ENCODE measurements around the gene TXNRD2.

DNA sequence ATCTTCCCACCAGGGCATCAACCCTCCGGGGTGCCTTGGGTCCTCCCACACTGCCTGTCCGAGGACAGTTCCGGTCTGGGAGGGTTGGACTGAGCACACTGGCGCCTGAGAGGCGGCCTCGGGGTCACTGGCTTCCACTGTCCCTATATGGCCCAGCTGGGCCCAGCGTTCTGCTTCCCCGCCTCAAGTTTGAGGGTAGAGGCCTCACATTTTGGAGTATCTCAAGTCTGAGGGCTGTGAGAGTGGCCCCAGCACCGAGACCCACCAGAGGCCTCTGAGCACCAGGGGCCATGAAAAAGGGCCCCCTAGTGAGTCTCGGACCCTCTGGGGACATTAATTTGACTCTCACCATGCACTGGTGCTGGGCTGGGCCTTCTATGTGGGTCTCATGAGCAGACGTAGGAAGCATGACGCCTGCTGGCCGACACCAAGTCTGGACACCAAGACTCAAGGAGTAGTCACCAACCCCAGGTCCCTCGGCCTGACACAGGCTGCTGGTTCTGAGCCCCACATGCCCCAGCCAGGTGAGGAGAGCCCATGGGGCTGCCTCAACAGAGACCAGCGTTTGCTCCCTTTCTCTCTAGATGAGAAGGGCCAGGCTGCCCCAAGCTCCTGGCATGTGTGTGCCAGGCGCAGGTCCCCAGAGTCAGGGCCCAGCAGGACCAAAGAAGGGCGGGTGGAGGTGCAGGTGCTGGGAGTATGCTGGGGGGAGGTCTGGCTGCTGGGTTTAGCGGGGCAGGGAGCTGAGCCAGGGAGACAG lies 47.5 kb upstream of the TXNRD2 start:
- TF ChIP-seq, protein P1, sequence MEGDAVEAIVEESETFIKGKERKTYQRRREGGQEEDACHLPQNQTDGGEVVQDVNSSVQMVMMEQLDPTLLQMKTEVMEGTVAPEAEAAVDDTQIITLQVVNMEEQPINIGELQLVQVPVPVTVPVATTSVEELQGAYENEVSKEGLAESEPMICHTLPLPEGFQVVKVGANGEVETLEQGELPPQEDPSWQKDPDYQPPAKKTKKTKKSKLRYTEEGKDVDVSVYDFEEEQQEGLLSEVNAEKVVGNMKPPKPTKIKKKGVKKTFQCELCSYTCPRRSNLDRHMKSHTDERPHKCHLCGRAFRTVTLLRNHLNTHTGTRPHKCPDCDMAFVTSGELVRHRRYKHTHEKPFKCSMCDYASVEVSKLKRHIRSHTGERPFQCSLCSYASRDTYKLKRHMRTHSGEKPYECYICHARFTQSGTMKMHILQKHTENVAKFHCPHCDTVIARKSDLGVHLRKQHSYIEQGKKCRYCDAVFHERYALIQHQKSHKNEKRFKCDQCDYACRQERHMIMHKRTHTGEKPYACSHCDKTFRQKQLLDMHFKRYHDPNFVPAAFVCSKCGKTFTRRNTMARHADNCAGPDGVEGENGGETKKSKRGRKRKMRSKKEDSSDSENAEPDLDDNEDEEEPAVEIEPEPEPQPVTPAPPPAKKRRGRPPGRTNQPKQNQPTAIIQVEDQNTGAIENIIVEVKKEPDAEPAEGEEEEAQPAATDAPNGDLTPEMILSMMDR (IDR thresholded peaks at IDR 0.05; ENCODE audit: low read depth, low read length), result no peak
- TF ChIP-seq EZH2phosphoT487 (IDR thresholded peaks at IDR 0.05; ENCODE audit: low read depth), result no peak
